Activated CD4-positive, alpha-beta T cell treated with anti-CD3 and anti-CD28 coated beads, Interleukin-2, amount 10 ng/mL, durations not matched to agents 7 days and 5 days (primary cell): ENCODE measurements around the gene CKS2. TPM values are rescaled to one million over a fixed set of nuclear protein-coding genes. Genes with fewer than 3 reads are reported as not detected.
"Not testable (repeated sequence)": the region's sequence is repeated elsewhere in the genome, so short reads cannot be mapped to it uniquely, and the experiment has no call there.

Experiments
- CTCF ChIA-PET: fragments of 350-600 bp; sonication (Branson Sonifier 250); formaldehyde crosslinking; loops from one replicate; lab custom pipeline; 2021; ENCODE audit warnings: antibody characterized with exemption; lab: Charles Lee
- POLR2A ChIA-PET: fragments of 350-600 bp; sonication (Branson Sonifier 250); formaldehyde crosslinking; loops from one replicate; lab custom pipeline; 2021; ENCODE audit warnings: antibody characterized with exemption; lab: Charles Lee
- DNase-seq: peaks from one replicate; pipeline ENCODE4 v3.0.0-alpha.2; 2020
- H3K27ac Mint-ChIP-seq: one replicate; pipeline ENCODE4 v1.8.0; 2021; ENCODE audit warnings: mild to moderate bottlenecking, moderate library complexity, mixed read lengths
- H3K27me3 Mint-ChIP-seq: one replicate; pipeline ENCODE4 v1.8.0; 2021; ENCODE audit warnings: mixed read lengths
- H3K36me3 Mint-ChIP-seq: one replicate; pipeline ENCODE4 v1.8.0; 2021; ENCODE audit warnings: low read depth, mixed read lengths
- H3K4me1 Mint-ChIP-seq: one replicate; pipeline ENCODE4 v1.8.0; 2021; ENCODE audit warnings: mixed read lengths
- H3K4me3 Mint-ChIP-seq: one replicate; pipeline ENCODE4 v1.8.0; 2021; ENCODE audit warnings: mild to moderate bottlenecking, moderate library complexity, mixed read lengths
- H3K9me3 Mint-ChIP-seq: one replicate; pipeline ENCODE4 v1.8.0; 2021; ENCODE audit warnings: mixed read lengths
- total RNA-seq, 2 experiments: library from RNA; stranded (reverse); gene quantifications; one replicate each; pipeline ENCODE4 v1.2.3, GENCODE V29; 2021

CKS2 gene
- 100 to 1,000 TPM; 170 to 206 TPM for total RNA-seq

DNA sequence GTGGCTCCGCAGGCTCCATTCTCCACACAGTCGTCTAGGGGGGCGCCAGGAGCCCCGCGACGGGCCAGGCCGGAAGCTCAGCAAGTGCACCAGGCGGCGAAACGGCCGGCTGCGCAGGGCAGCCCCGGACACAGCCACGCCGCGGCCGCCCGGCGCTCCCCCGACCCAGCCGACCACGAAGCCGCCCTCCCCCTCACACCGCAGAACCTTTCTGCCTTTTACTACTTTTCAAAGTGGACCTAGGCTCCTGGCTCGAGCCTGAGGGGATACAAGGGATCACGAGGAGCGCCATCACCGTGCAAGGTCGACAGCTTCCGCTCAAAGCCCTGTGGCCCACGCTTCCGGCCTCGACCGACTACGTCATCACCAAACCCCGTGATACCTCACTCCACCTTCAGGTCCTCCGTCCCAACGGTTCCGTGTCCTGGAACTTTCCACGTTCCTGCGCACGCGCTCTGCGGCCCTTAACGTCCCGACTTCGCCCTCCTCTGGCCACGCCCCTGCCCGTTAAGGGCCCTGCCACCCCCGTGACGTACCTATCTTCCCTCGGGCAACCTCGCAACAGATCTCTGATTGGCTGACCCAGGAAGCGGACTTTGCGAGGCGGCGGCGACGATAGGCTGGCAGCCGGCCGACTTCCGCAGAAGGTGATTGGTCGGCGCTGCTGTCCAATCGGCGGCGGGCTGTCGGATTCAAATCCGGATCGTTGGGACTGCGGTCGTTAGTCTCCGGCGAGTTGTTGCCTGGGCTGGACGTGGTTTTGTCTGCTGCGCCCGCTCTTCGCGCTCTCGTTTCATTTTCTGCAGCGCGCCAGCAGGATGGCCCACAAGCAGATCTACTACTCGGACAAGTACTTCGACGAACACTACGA lies at the start of gene CKS2:
CKS2 (plus strand) TSS at position 721 of the 871 bp plus-strand sequence; CDS start at position 819, 98 bp downstream.
- H3K27ac Mint-ChIP-seq: peak within 1 kb of the TSS; percentile 99
- peaks cover 47% of the 10 kb centered on the region for H3K36me3 Mint-ChIP-seq
- peaks cover 41% of the 10 kb centered on the region for H3K4me1 Mint-ChIP-seq
- POLR2A ChIA-PET: interaction anchor here (0.6 kb wide), 1 partner anchor 255 kb away, joined by 6 read pairs; no protein-coding TSS in a partner anchor
- DNase-seq: peak; percentile 100
- H3K4me3 Mint-ChIP-seq: peak within 1 kb of the TSS; percentile 94
- H3K9me3 Mint-ChIP-seq: no peaks in the 10 kb centered on the region
- CTCF ChIA-PET: interaction anchor here (1.0 kb wide), 1 partner anchor 82 kb away, joined by 3 read pairs; no protein-coding TSS in a partner anchor
- no peaks in the 10 kb centered on the region for H3K27me3 Mint-ChIP-seq

DNA sequence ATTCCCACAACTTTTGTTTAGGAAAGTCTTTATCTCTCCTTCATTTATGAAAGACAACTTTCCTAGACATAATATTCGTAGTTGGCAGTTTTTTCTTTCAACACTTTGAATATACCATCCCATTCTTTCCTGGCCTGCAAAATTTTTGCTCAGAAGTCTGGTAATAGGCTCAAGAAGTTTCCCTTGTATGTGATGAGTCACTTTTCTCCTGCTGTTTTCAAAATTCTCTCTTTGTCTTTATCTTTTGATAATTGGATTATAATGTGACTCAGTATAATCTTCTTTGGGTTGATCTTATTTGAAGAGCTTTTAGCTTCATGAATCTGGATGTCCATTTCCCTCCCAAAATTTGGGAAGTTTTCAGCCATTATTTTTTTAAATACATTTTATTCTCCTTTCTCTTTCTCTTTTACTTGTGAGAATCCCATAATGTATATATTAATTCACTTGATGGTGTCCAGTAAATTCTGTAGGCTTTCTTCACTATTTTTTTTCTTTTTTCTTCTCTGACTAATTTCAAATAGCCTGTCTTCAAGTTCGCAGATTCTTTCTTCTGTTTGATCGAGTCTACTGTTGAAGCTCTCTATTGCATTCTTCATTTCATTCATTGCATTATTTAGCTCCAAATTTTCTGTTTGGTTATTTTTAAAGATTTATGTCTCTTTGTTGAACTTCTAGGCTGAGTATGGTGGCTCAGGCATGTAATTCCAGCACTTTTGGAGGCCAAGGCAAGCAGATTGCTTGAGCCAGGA lies 37.3 kb upstream of the CKS2 start:
- Mint-ChIP-seq H3K27me3 (peaks cover 35% of the 10 kb centered on the region), H3K9me3 (peaks cover 35% of the 10 kb centered on the region), H3K36me3 (peaks cover 18% of the 10 kb centered on the region), H3K4me1 (peaks cover 23% of the 10 kb centered on the region), H3K27ac (peak overlapping the region; percentile 22), H3K4me3 (no peak overlapping the region)
- CTCF ChIA-PET: no interaction called here
- POLR2A ChIA-PET: no interaction called here
- DNase-seq: no peak

DNA sequence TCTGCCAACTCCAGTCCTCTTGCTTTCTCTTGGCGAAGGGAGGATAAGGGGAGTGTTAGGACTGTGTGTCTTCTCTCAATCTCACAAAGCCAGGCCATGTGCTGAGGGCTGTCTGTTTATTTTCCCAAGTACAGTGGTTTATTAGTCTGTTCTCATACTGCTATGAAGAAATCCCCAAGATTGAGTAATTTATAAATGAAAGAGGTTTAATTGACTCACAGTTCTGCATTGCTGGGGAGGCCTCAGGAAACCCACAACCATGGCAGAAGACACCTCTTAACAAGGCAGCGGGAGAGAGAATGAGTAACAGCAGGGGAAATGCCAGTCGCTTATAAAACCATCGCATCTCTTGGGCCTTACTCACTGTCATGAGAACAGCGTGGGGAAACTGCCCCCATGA lies 36.2 kb upstream of the CKS2 start:
- CTCF ChIA-PET: interaction anchor here (0.6 kb wide), 1 partner anchor 19 kb away, joined by 3 read pairs; no protein-coding TSS in a partner anchor
- Mint-ChIP-seq H3K36me3 (peaks cover 18% of the 10 kb centered on the region), H3K4me1 (peaks cover 34% of the 10 kb centered on the region), H3K27ac (no peak overlapping the region), H3K4me3 (no peak overlapping the region), H3K27me3 (peaks cover 27% of the 10 kb centered on the region), H3K9me3 (peaks cover 35% of the 10 kb centered on the region)
- DNase-seq: no peak
- POLR2A ChIA-PET: no interaction called here

DNA sequence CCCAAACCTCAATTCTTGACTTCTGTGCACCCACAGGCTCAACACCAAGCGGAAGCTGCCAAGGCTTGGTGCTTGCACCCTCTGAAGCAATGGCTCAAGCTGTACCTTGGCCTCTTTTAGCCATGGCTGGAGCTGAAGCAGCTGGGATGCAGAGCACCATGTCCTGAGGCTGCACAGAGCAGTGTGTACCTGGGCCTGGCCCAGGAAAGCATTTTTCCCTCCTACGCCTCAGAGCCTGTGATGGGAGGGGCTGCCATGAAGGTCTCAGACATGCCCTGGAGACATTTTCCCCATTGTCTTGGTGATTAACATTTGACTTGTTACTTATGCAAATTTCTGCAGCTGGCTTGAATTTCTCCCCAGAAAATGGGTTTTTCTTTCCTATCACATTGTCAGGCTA lies 35.0 kb upstream of the CKS2 start:
- POLR2A ChIA-PET, H3K27ac Mint-ChIP-seq, H3K4me3 Mint-ChIP-seq, DNase-seq, CTCF ChIA-PET: not testable (repeated sequence)
- peaks cover 19% of the 10 kb centered on the region for H3K27me3 Mint-ChIP-seq
- peaks cover 36% of the 10 kb centered on the region for H3K4me1 Mint-ChIP-seq
- peaks cover 35% of the 10 kb centered on the region for H3K9me3 Mint-ChIP-seq
- peaks cover 18% of the 10 kb centered on the region for H3K36me3 Mint-ChIP-seq

- peak; percentile 40 for DNase-seq
- ChIA-PET CTCF (interaction anchor here (0.6 kb wide), 1 partner anchor 197 kb away, joined by 5 read pairs; no protein-coding TSS in a partner anchor), POLR2A (no interaction called here)
- Mint-ChIP-seq H3K27ac (peak overlapping the region; percentile 68), H3K27me3 (peaks cover 18% of the 10 kb centered on the region), H3K9me3 (peaks cover 32% of the 10 kb centered on the region), H3K4me3 (no peak overlapping the region), H3K36me3 (peaks cover 18% of the 10 kb centered on the region), H3K4me1 (peaks cover 36% of the 10 kb centered on the region)
Observed at GRCh38 chr9:89277043-89277442, 34.0 kb upstream of the CKS2 start.

DNA sequence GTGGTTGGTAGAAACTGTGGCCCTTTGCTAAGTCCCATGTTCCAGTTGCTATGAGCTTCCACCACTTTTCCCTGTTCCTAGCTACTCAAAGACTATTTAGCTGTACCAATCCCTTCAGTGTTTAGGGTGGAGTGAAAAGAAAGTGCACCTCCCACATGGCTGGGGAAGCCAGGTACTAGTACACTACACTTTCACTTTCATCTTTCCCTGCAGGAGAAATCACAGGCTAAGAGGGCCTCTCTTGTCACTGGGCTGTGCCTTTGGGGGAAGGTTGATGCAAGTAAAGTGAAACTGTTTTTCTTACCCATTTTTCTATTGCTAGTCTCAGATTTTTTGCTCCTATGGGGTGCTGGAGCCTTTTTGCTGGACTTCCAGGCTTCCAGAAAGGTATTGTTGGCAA lies 33.5 kb upstream of the CKS2 start:
- POLR2A ChIA-PET: no interaction called here
- peak overlapping the region; percentile 68 for H3K27ac Mint-ChIP-seq
- H3K4me3 Mint-ChIP-seq: peak overlapping the region; percentile 31

GRCh38 chr9:89278551-89278950 lies 32.4 kb upstream of the CKS2 start:
- Mint-ChIP-seq H3K36me3 (peaks cover 18% of the 10 kb centered on the region), H3K27me3 (peaks cover 14% of the 10 kb centered on the region), H3K27ac (no peak overlapping the region), H3K9me3 (peaks cover 24% of the 10 kb centered on the region), H3K4me3 (no peak overlapping the region), H3K4me1 (peaks cover 36% of the 10 kb centered on the region)
- ChIA-PET CTCF (interaction anchor here (0.7 to 1.2 kb wide), 4 partner anchors 9 to 632 kb away, joined by 3 to 4 read pairs (median 3); no protein-coding TSS in a partner anchor), POLR2A (interaction anchor here (0.7 kb wide), 1 partner anchor 152 kb away, joined by 5 read pairs; no protein-coding TSS in a partner anchor)
- DNase-seq: no peak

More for the DNA sequence above, 33.5 kb upstream of the CKS2 start:
- DNase-seq: peak; percentile 63
- peaks cover 32% of the 10 kb centered on the region for H3K9me3 Mint-ChIP-seq
- H3K36me3 Mint-ChIP-seq: peaks cover 18% of the 10 kb centered on the region
- H3K27me3 Mint-ChIP-seq: peaks cover 16% of the 10 kb centered on the region
- CTCF ChIA-PET: interaction anchor here (0.6 kb wide), 1 partner anchor 197 kb away, joined by 5 read pairs; no protein-coding TSS in a partner anchor
- H3K4me1 Mint-ChIP-seq: peaks cover 36% of the 10 kb centered on the region

GRCh38 chr9:89278997-89279739 lies 31.8 kb upstream of the CKS2 start:
- peak overlapping the region; percentile 63 for H3K27ac Mint-ChIP-seq
- H3K4me3 Mint-ChIP-seq: no peak overlapping the region
- H3K36me3 Mint-ChIP-seq: peaks cover 14% of the 10 kb centered on the region
- DNase-seq: peak; percentile 59
- POLR2A ChIA-PET: no interaction called here
- CTCF ChIA-PET: interaction anchor here (0.6 to 1.4 kb wide), 6 partner anchors 10 to 861 kb away, joined by 3 to 4 read pairs (median 4); no protein-coding TSS in a partner anchor
- H3K27me3 Mint-ChIP-seq: peaks cover 10% of the 10 kb centered on the region
- H3K9me3 Mint-ChIP-seq: peaks cover 19% of the 10 kb centered on the region
- H3K4me1 Mint-ChIP-seq: peaks cover 36% of the 10 kb centered on the region

GRCh38 chr9:89281106-89281505 lies 29.9 kb upstream of the CKS2 start:
- Mint-ChIP-seq H3K4me3 (no peak overlapping the region), H3K36me3 (peaks cover 6% of the 10 kb centered on the region), H3K27me3 (peaks cover 10% of the 10 kb centered on the region), H3K27ac (no peak overlapping the region), H3K9me3 (peaks cover 7% of the 10 kb centered on the region), H3K4me1 (peaks cover 32% of the 10 kb centered on the region)
- CTCF ChIA-PET: interaction anchor here (1.4 kb wide), 1 partner anchor 14 kb away, joined by 4 read pairs; no protein-coding TSS in a partner anchor
- no peak for DNase-seq
- POLR2A ChIA-PET: no interaction called here

- POLR2A ChIA-PET, H3K27me3 Mint-ChIP-seq, H3K36me3 Mint-ChIP-seq, H3K9me3 Mint-ChIP-seq, H3K27ac Mint-ChIP-seq, DNase-seq, CTCF ChIA-PET: not testable (repeated sequence)
- Mint-ChIP-seq H3K4me3 (peak overlapping the region; percentile 13), H3K4me1 (peaks cover 20% of the 10 kb centered on the region)
Observed at GRCh38 chr9:89282248-89282968, 28.6 kb upstream of the CKS2 start.

DNA sequence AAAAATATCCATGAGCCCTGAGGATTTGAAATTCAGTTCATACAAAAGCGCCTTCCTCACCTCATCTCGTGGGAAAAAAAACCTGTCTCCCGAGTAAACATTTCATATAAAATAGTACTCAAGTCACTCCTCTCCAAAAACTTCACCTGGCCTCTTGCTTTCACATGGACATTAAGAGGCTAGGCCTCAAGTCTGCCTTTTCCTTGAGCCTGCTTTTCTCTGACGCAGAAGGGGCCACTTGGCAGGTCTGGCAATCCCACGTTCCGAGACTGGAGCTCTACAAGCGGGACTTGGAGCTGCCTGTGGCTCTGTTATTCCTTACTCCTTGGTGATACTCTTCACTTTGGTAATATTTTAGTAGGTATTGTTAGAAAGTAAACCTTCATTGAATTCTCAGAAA lies 26.9 kb upstream of the CKS2 start:
- no peak for DNase-seq
- Mint-ChIP-seq H3K36me3 (no peaks in the 10 kb centered on the region), H3K27ac (no peak overlapping the region), H3K4me3 (no peak overlapping the region), H3K4me1 (peaks cover 9% of the 10 kb centered on the region), H3K27me3 (peaks cover 5% of the 10 kb centered on the region), H3K9me3 (no peaks in the 10 kb centered on the region)
- POLR2A ChIA-PET: no interaction called here
- CTCF ChIA-PET: no interaction called here
